Measurements from ENCODE around the gene TTC1.

DNA sequence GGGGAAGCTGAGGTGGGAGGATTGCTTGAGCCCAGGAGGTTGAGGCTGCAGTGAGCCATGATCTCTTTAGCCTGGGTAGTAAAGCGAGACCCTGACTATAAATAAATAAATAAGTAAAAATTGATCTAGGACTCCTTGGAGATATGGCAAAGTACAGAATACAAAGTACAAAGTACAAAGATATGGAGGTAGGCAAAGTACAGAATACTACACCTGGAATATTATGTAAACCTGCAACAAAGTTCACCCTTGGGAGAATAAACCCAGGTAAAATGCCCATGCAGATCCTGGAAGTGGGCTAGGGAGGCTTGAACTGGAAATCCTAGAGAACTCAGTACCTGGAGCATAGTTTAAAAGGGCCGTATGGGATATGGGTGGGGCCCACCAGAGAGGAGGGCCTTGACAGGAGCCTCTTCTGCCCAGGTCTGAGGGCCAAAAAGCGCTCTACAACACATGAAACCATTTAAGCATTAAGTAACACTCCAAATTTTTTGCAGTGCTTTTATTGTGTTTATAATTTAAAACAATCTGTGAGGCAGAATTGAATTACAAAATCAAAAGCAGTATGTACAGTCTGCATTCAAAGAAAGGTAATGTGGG is 20.7 kb downstream of the TTC1 start:
- TF ChIP-seq, protein P1, sequence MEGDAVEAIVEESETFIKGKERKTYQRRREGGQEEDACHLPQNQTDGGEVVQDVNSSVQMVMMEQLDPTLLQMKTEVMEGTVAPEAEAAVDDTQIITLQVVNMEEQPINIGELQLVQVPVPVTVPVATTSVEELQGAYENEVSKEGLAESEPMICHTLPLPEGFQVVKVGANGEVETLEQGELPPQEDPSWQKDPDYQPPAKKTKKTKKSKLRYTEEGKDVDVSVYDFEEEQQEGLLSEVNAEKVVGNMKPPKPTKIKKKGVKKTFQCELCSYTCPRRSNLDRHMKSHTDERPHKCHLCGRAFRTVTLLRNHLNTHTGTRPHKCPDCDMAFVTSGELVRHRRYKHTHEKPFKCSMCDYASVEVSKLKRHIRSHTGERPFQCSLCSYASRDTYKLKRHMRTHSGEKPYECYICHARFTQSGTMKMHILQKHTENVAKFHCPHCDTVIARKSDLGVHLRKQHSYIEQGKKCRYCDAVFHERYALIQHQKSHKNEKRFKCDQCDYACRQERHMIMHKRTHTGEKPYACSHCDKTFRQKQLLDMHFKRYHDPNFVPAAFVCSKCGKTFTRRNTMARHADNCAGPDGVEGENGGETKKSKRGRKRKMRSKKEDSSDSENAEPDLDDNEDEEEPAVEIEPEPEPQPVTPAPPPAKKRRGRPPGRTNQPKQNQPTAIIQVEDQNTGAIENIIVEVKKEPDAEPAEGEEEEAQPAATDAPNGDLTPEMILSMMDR (IDR thresholded peaks at IDR 0.05) = no peak
- TF ChIP-seq POLR2AphosphoS5 (IDR thresholded peaks at IDR 0.05) (no peak), POLR2A (IDR thresholded peaks at IDR 0.05) (no peak), EP300 (IDR thresholded peaks at IDR 0.05) (no peak)

Data from gastroesophageal sphincter (tissue), 3 donors.